ENCODE measurements around the gene SLC44A5.

DNA sequence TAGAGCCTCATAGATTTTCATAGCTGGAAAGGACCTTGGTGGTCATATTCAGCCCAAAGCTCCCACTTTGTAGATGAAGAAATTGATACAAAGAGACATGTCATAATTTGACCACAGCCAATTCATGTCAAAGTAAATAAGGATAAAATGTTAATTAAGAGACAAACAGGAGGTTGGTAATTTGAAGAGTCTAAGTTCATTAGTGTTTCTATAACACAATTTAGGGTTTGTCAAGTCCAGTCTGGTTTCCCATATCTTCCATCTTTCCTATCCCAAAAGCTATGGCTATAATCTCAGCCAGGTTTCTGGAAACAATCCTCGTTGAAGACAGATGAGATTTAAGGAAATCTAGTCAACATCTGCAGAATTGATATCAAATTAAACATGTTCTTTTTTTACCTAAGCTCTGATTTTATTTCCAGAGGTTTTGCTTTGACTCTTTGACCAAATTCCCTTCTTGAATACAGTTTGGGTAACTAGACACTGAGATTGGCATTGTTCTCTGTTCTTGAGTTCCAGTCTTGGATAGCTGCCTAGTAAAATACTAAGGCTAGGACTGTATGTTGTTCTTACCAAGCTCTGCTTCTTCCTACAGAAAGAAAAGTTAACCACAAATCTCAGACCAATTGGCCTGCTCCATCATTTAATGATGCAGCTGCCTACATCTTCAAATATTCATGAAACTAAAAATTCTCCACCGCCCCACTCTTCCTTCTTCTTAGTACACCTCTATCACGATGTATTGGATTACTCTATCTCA, 62.0 kb downstream of the SLC44A5 start:
- TF ChIP-seq JUND (IDR thresholded peaks at IDR 0.05) (no peak), SP1 (IDR thresholded peaks at IDR 0.05) (no peak), HNF4G (IDR thresholded peaks at IDR 0.05) (no peak), RXRA (IDR thresholded peaks at IDR 0.05) (no peak), TAF1 (conservative IDR thresholded peaks at IDR 0.05) (no peak), HNF4A (conservative IDR thresholded peaks at IDR 0.05) (no peak), RAD21 (IDR thresholded peaks at IDR 0.05) (no peak), FOXA1 (IDR thresholded peaks at IDR 0.05) (no peak), GABPA (IDR thresholded peaks at IDR 0.05 in 1 of 2, conservative IDR thresholded peaks at IDR 0.05 in 1 of 2) (no peak)
- TF ChIP-seq, protein P1, sequence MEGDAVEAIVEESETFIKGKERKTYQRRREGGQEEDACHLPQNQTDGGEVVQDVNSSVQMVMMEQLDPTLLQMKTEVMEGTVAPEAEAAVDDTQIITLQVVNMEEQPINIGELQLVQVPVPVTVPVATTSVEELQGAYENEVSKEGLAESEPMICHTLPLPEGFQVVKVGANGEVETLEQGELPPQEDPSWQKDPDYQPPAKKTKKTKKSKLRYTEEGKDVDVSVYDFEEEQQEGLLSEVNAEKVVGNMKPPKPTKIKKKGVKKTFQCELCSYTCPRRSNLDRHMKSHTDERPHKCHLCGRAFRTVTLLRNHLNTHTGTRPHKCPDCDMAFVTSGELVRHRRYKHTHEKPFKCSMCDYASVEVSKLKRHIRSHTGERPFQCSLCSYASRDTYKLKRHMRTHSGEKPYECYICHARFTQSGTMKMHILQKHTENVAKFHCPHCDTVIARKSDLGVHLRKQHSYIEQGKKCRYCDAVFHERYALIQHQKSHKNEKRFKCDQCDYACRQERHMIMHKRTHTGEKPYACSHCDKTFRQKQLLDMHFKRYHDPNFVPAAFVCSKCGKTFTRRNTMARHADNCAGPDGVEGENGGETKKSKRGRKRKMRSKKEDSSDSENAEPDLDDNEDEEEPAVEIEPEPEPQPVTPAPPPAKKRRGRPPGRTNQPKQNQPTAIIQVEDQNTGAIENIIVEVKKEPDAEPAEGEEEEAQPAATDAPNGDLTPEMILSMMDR (IDR thresholded peaks at IDR 0.05; ENCODE audit: low read depth, low read length, missing input control) = no peak
- TF ChIP-seq, protein P2, sequence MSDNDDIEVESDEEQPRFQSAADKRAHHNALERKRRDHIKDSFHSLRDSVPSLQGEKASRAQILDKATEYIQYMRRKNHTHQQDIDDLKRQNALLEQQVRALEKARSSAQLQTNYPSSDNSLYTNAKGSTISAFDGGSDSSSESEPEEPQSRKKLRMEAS (IDR thresholded peaks at IDR 0.05) = no peak
- TF ChIP-seq, protein P3, sequence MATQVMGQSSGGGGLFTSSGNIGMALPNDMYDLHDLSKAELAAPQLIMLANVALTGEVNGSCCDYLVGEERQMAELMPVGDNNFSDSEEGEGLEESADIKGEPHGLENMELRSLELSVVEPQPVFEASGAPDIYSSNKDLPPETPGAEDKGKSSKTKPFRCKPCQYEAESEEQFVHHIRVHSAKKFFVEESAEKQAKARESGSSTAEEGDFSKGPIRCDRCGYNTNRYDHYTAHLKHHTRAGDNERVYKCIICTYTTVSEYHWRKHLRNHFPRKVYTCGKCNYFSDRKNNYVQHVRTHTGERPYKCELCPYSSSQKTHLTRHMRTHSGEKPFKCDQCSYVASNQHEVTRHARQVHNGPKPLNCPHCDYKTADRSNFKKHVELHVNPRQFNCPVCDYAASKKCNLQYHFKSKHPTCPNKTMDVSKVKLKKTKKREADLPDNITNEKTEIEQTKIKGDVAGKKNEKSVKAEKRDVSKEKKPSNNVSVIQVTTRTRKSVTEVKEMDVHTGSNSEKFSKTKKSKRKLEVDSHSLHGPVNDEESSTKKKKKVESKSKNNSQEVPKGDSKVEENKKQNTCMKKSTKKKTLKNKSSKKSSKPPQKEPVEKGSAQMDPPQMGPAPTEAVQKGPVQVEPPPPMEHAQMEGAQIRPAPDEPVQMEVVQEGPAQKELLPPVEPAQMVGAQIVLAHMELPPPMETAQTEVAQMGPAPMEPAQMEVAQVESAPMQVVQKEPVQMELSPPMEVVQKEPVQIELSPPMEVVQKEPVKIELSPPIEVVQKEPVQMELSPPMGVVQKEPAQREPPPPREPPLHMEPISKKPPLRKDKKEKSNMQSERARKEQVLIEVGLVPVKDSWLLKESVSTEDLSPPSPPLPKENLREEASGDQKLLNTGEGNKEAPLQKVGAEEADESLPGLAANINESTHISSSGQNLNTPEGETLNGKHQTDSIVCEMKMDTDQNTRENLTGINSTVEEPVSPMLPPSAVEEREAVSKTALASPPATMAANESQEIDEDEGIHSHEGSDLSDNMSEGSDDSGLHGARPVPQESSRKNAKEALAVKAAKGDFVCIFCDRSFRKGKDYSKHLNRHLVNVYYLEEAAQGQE (IDR thresholded peaks at IDR 0.05) = no peak
- TF ChIP-seq, protein P4, sequence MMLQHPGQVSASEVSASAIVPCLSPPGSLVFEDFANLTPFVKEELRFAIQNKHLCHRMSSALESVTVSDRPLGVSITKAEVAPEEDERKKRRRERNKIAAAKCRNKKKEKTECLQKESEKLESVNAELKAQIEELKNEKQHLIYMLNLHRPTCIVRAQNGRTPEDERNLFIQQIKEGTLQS (IDR thresholded peaks at IDR 0.05) = no peak
